VCaP (cell line): Measurements from ENCODE around the gene MAEL.
A peak's percentile ranks its signal among the peaks of the same experiment; 100 is the strongest.

Experiments
- H3K27ac ChIP-seq: fragments of 450-650 bp; 2 replicates; pipeline ENCODE4 v1.5.1; 2017
- TF ChIP-seq, protein P1 (sequence below): fragments of 450-650 bp; conservative IDR thresholded peaks from 2 replicates; pipeline ENCODE4 v1.5.1; 2017; ENCODE audit warnings: mild to moderate bottlenecking, moderate library complexity

The MAEL gene

DNA sequence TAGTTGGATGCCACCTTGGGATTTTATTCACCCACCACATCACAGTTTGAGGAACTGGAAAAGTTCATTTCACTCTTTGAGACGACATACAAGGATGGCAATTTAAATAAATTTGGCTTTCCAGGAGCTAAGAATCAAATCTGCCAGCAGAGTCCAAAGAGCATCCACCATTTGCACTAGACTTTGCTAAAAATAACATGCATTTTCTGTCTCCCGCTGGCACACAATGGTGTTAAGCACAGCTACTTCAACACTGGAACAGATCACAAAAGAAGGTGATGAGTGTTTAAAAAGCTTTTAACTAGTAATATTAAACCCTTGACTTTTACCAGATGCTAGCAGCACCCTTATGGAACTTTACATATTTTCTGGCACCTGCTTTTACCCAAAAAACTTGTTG lies 44.6 kb downstream of the MAEL start:
- no peak overlapping the region for H3K27ac ChIP-seq
- TF ChIP-seq, protein P1, sequence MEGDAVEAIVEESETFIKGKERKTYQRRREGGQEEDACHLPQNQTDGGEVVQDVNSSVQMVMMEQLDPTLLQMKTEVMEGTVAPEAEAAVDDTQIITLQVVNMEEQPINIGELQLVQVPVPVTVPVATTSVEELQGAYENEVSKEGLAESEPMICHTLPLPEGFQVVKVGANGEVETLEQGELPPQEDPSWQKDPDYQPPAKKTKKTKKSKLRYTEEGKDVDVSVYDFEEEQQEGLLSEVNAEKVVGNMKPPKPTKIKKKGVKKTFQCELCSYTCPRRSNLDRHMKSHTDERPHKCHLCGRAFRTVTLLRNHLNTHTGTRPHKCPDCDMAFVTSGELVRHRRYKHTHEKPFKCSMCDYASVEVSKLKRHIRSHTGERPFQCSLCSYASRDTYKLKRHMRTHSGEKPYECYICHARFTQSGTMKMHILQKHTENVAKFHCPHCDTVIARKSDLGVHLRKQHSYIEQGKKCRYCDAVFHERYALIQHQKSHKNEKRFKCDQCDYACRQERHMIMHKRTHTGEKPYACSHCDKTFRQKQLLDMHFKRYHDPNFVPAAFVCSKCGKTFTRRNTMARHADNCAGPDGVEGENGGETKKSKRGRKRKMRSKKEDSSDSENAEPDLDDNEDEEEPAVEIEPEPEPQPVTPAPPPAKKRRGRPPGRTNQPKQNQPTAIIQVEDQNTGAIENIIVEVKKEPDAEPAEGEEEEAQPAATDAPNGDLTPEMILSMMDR = no peak

DNA sequence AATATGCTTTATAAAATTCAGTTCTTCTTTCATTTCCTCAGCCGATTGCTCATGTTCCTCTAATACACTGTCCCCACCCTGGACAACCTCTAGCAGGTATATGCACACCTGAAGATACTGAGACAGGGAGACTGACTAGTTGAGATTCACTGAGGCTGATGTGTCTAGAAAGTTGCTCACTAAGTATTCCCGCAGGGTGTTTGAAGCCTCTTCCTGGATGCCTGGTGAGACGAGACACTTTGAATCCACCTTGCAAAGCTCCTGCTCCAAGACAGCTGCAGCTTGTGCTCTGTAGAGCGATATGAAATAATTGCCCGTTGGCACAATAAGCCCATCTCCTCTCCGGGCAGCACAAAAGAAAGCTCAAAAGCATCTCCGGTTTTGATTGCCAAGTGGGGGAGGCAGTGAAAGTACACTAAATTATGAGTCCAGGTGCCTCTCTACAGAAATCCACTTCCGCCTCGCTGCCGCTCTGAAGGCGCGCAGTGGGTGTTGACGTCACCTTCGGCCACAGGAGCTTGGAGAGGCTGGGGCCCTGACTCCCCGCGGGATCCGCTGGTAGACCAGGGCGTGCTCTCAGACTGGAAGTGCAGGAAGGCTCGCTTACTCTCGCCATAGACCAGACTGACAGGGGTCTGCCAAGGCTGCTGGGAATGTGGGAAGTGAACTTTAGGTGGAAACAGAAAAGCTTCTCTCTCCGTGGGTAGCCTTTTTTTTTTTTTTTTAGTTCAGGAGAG lies 54.8 kb downstream of the MAEL start:
- peak overlapping the region; percentile 70 for H3K27ac ChIP-seq
- TF ChIP-seq, protein P1 = no peak

DNA sequence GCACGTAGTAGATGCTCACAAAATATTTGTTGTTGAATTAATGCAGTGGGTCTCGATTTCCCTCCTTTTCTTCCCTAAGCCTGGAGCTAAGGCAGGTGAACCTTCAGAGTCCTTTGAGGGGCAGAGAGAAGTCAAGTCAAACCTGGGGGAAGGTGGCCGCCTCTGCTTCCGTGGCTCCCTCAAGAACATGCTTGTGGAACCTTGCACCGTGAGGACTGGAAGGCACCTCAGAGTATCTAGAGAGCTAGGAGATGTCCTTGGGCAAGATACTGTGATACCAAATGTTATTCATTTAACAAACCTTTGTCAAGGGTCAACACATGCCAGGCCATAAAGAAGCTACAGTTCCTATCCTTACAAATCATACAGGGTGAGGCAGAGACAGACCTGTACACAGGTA lies 62.8 kb downstream of the MAEL start:
- TF ChIP-seq, protein P1 = no peak
- no peak overlapping the region for H3K27ac ChIP-seq

- H3K27ac ChIP-seq = no peak overlapping the region
These were observed 63.3 kb downstream of the MAEL start for GRCh38 chr1:167052389-167052788.

DNA sequence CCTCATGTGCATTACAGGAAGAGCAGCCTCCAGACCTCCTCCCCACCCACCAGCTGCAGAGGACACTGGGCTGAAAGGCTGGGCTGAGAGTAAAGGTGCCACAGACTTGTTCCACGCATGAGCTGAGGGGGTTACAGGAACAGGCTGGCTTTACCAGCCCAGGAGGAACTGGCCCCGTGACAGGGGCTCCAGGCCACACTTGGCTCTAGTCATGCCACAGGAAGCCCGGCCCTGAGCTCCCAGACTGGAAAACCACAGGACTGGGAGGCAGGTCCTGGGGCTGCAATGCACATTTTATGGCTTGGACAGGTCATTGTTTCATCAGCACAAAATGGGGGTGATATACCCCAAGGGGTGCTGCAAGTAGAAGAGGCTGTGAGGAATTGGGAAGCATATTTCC lies 65.5 kb downstream of the MAEL start:
- H3K27ac ChIP-seq = no peak overlapping the region
- TF ChIP-seq, protein P1 = no peak

More at GRCh38 chr1:167052389-167052788, 63.3 kb downstream of the MAEL start:
- TF ChIP-seq, protein P1 = peak; percentile 50; the same call in 1 of the 2 replicates

DNA sequence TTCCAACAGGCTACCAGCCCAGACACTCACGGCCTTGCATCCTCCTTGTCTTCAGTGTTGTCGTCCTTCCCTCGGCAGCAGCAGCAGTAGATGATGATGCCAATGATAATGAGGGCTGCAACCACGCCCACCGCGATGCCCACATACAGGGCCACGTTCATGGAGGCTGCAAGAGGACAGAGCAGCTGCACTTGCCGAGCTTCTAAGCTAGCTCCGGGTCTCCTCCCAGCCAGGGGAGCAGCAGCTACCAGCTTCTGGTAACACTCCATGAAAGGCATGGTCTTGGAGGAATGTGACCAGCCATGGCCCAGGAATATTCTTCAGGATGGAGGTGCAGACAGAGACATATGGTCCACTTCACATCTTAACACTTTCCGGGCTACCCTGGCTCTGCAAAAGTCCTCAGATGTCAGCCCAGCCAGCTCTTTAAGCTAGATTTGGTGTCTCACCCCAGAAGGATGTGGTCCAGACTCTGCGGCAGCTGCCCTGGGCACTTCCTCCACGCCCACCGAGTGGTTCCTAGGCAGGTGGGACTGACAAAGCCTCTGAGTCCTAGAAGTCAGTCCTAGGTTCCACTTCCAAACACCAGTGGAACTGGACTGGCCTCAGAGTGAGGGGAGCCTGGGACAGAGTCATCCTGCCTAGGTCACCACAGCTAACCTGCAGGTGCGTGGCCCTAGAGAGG lies 66.0 kb downstream of the MAEL start:
- no peak overlapping the region for H3K27ac ChIP-seq
- TF ChIP-seq, protein P1 = no peak

- no peak overlapping the region for H3K27ac ChIP-seq
- TF ChIP-seq, protein P1 = no peak
These were observed 67.6 kb downstream of the MAEL start for GRCh38 chr1:167056529-167057231.
